Astrocyte (in vitro differentiated cells and primary cell): ENCODE results near the gene GRID2IP. TPM values are rescaled to one million over a fixed set of nuclear protein-coding genes. Genes with fewer than 3 reads are reported as not detected.

ENCODE experiments used
- DNase-seq: peaks from one replicate; pipeline ENCODE4 v3.0.0-alpha.2; 2010; ENCODE audit warnings: low read depth
- FAIRE-seq: peaks from 2 replicates; lab custom pipeline; 2011; peaks lifted over from hg19 to GRCh38; lab: Jason Lieb, UNC
- H2AFZ ChIP-seq: 2 replicates; pipeline ENCODE4 v1.6.0; 2012; ENCODE audit warnings: low read depth, low read length, inconsistent platforms
- H3K27ac ChIP-seq: 2 replicates; pipeline ENCODE4 v1.5.1; 2011; ENCODE audit warnings: low read depth, low read length, inconsistent platforms
- H3K27me3 ChIP-seq: 2 replicates; pipeline ENCODE4 v1.6.0; 2011; ENCODE audit warnings: low read length, inconsistent platforms; ENCODE audit not compliant: insufficient read depth
- H3K36me3 ChIP-seq: 2 replicates; pipeline ENCODE4 v1.5.1; 2011; ENCODE audit warnings: low read length, inconsistent platforms; ENCODE audit not compliant: insufficient read depth
- H3K4me1 ChIP-seq: 2 replicates; pipeline ENCODE4 v1.5.1; 2011; ENCODE audit warnings: low read length, inconsistent platforms; ENCODE audit not compliant: insufficient read depth
- H3K4me2 ChIP-seq: 2 replicates; pipeline ENCODE4 v1.6.0; 2012; ENCODE audit warnings: low read length, inconsistent platforms
- H3K4me3 ChIP-seq: 2 replicates; pipeline ENCODE4 v1.5.1; 2011; ENCODE audit warnings: low read depth, mild to moderate bottlenecking, low read length, inconsistent platforms; ENCODE audit not compliant: insufficient read depth
- H3K79me2 ChIP-seq: 2 replicates; pipeline ENCODE4 v1.6.0; 2012; ENCODE audit warnings: mild to moderate bottlenecking, low read length, inconsistent platforms; ENCODE audit not compliant: insufficient read depth
- H3K9ac ChIP-seq: 2 replicates; pipeline ENCODE4 v1.6.0; 2012; ENCODE audit warnings: mild to moderate bottlenecking, low read length, inconsistent platforms
- H3K9me3 ChIP-seq: 2 replicates; pipeline ENCODE4 v1.5.1; 2012; ENCODE audit warnings: low read depth, mild to moderate bottlenecking, low read length, inconsistent platforms; ENCODE audit not compliant: insufficient read depth
- H4K20me1 ChIP-seq: 2 replicates; pipeline ENCODE4 v1.6.0; 2012; ENCODE audit warnings: low read length, inconsistent platforms; ENCODE audit not compliant: insufficient read depth
- H3K27ac Mint-ChIP-seq: one replicate; pipeline ENCODE4 v1.8.0; 2021; ENCODE audit warnings: mild to moderate bottlenecking, mixed read lengths; ENCODE audit not compliant: unreplicated experiment
- H3K27me3 Mint-ChIP-seq: one replicate; pipeline ENCODE4 v1.8.0; 2021; ENCODE audit warnings: low read depth, mixed read lengths; ENCODE audit not compliant: unreplicated experiment
- H3K36me3 Mint-ChIP-seq: one replicate; pipeline ENCODE4 v1.8.0; 2021; ENCODE audit warnings: low read depth, mixed read lengths; ENCODE audit not compliant: unreplicated experiment
- H3K4me1 Mint-ChIP-seq: one replicate; pipeline ENCODE4 v1.8.0; 2021; ENCODE audit warnings: low read depth, mixed read lengths; ENCODE audit not compliant: unreplicated experiment
- H3K4me3 Mint-ChIP-seq: one replicate; pipeline ENCODE4 v1.8.0; 2021; ENCODE audit warnings: mild to moderate bottlenecking, moderate library complexity, mixed read lengths; ENCODE audit not compliant: unreplicated experiment
- H3K9me3 Mint-ChIP-seq: one replicate; pipeline ENCODE4 v1.8.0; 2021; ENCODE audit warnings: mild to moderate bottlenecking, mixed read lengths; ENCODE audit not compliant: unreplicated experiment
- EZH2 ChIP-seq: IDR thresholded peaks from 2 replicates; pipeline ENCODE4 v1.6.1; 2012; ENCODE audit warnings: mild to moderate bottlenecking, low read length, inconsistent platforms; ENCODE audit not compliant: insufficient read depth
- total RNA-seq: library from RNA; stranded (reverse); gene quantifications from 2 replicates; pipeline ENCODE4 v1.2.1, GENCODE V29; 2021
- TF ChIP-seq, protein P1 (sequence below): IDR thresholded peaks from 2 replicates; pipeline ENCODE4 v1.5.1; 2011; ENCODE audit warnings: low read depth, mild to moderate bottlenecking, inconsistent platforms, low read length, moderate library complexity; ENCODE audit not compliant: insufficient read depth

Gene GRID2IP
- total RNA-seq, 1 donor from 2014 or later = 0.09 TPM

DNA sequence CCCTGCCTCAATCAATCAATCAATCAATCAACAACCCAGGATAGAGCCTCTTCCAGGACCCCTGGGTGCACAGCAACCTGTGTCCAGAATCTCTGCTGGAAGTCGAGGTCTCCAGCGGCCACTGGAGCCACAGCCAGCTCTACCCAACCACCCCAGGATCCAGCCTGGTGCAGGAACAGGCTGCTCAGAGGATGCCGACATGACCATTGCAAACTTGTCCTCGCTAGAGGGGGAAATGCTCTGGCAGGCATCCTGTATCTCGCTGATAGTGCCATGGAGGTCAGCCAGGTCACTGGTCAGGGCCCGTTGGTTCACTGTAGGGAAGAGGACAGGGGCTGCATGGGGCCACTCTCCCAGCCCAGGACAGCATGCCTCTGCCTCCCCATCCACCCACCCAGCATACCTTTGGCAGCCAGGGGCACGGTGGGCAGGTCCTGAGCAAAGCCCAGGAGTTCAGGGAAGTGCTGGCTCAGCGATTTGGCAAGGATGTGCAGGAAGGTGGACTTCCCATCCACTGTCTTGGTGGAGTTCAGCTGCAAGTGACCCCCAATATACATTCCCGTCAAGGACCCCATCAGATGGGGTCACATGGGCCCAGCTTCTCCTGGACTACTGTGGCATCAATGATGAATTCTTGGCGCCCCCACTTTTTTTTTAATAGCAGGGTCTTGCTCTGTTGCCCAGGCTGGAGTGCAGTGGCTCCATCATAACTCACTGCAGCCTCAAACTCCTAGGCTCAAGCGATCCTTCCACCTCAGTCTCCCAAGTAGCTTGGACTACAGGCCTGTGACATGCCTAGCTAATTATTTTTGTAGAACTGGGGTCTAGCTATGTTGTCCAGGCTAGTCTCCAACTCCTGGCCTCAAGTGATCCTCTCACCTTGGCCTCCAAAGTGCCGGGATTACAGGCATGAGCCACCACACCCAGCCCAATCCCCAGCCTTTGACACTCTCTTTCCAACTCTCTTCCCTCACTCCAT is 49.4 kb downstream of the GRID2IP start:
- Histone ChIP-seq H3K9ac (no peak overlapping the region), H4K20me1 (no peaks in the 10 kb centered on the region), H3K27ac (no peak overlapping the region), H3K36me3 (no peaks in the 10 kb centered on the region), H3K9me3 (no peaks in the 10 kb centered on the region), H2AFZ (no peak overlapping the region), H3K27me3 (peaks cover 14% of the 10 kb centered on the region), H3K4me1 (no peaks in the 10 kb centered on the region), H3K4me2 (no peak overlapping the region), H3K79me2 (no peaks in the 10 kb centered on the region), H3K4me3 (no peak overlapping the region)
- Mint-ChIP-seq H3K9me3 (no peaks in the 10 kb centered on the region), H3K27me3 (peaks cover 10% of the 10 kb centered on the region), H3K27ac (no peak overlapping the region), H3K4me1 (no peaks in the 10 kb centered on the region), H3K4me3 (no peak overlapping the region), H3K36me3 (no peaks in the 10 kb centered on the region)
- DNase-seq (no peak), FAIRE-seq (no peak)
- TF ChIP-seq EZH2 = no peak
- TF ChIP-seq, protein P1, sequence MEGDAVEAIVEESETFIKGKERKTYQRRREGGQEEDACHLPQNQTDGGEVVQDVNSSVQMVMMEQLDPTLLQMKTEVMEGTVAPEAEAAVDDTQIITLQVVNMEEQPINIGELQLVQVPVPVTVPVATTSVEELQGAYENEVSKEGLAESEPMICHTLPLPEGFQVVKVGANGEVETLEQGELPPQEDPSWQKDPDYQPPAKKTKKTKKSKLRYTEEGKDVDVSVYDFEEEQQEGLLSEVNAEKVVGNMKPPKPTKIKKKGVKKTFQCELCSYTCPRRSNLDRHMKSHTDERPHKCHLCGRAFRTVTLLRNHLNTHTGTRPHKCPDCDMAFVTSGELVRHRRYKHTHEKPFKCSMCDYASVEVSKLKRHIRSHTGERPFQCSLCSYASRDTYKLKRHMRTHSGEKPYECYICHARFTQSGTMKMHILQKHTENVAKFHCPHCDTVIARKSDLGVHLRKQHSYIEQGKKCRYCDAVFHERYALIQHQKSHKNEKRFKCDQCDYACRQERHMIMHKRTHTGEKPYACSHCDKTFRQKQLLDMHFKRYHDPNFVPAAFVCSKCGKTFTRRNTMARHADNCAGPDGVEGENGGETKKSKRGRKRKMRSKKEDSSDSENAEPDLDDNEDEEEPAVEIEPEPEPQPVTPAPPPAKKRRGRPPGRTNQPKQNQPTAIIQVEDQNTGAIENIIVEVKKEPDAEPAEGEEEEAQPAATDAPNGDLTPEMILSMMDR = no peak

DNA sequence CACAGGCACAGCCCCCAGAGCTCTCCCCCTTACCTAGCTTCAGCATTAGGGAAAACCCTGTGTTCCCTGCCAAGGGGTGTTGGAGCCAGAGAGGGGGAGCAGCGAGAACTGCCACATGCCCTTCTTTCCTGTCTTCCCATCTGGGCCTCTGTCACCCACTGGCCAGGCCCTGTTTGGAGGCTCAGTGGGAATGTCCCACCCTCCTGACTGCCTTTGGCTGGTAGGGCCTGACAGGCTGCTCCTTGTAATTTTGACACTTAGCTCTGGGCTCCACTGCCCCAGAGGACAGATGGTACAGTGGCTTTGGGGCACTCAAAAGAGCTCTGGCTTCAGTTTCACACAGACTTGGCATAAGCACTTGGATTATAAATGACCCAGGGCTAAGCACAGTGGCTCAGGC is 50.6 kb downstream of the GRID2IP start:
- no peak for FAIRE-seq
- Histone ChIP-seq H3K4me1 (no peaks in the 10 kb centered on the region), H3K79me2 (no peaks in the 10 kb centered on the region), H3K9me3 (no peaks in the 10 kb centered on the region), H3K27ac (no peak overlapping the region), H3K36me3 (no peaks in the 10 kb centered on the region), H3K27me3 (peaks cover 11% of the 10 kb centered on the region), H3K4me2 (no peak overlapping the region), H4K20me1 (no peaks in the 10 kb centered on the region), H2AFZ (no peak overlapping the region), H3K9ac (no peak overlapping the region), H3K4me3 (no peak overlapping the region)
- TF ChIP-seq EZH2 = no peak
- TF ChIP-seq, protein P1 = no peak
- H3K36me3 Mint-ChIP-seq = no peaks in the 10 kb centered on the region
- H3K27me3 Mint-ChIP-seq = peaks cover 3% of the 10 kb centered on the region
- no peak for DNase-seq
- no peak overlapping the region for H3K27ac Mint-ChIP-seq
- H3K9me3 Mint-ChIP-seq = no peaks in the 10 kb centered on the region
- H3K4me3 Mint-ChIP-seq = no peak overlapping the region
- H3K4me1 Mint-ChIP-seq = no peaks in the 10 kb centered on the region

DNA sequence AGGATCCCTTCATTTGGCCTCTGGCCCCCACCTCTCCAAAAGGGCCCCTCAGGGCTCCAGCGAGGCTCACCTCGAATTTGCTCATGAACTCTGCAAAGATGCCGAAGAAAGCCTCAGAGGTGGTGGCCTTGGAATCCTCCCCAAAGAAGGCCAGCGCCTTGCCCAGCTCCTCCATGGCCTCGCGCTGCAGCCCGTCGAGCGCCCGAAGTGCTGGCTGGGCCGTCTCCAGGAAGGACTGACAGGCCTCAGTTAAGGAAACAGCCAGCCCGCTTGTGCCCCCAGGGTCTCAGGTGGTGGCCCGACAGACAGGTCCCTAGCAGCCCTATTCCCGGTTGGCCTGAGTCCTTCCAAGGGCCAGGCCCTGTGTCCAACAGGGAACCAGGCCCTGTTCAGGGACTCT is 53.3 kb downstream of the GRID2IP start:
- no peak for FAIRE-seq
- no peak overlapping the region for H2AFZ ChIP-seq
- no peak overlapping the region for H3K27ac Mint-ChIP-seq

More for the DNA sequence above, 53.3 kb downstream of the GRID2IP start:
- Mint-ChIP-seq H3K36me3 (no peaks in the 10 kb centered on the region), H3K4me1 (peaks cover 2% of the 10 kb centered on the region), H3K4me3 (no peak overlapping the region), H3K9me3 (no peaks in the 10 kb centered on the region), H3K27me3 (peaks cover 2% of the 10 kb centered on the region)
- Histone ChIP-seq H3K27me3 (peaks cover 2% of the 10 kb centered on the region), H4K20me1 (no peaks in the 10 kb centered on the region), H3K79me2 (no peaks in the 10 kb centered on the region), H3K4me3 (no peak overlapping the region), H3K4me1 (no peaks in the 10 kb centered on the region), H3K27ac (no peak overlapping the region), H3K9ac (no peak overlapping the region), H3K36me3 (no peaks in the 10 kb centered on the region), H3K9me3 (no peaks in the 10 kb centered on the region), H3K4me2 (no peak overlapping the region)
- no peak for DNase-seq
- TF ChIP-seq EZH2 = no peak
- TF ChIP-seq, protein P1 = no peak
